Prostate gland (tissue), 2 donors: ENCODE data around the gene SLC4A3. TPM values are rescaled to one million over a fixed set of nuclear protein-coding genes. Genes with fewer than 3 reads are reported as not detected.
A peak's percentile ranks its signal among the peaks of the same experiment; 100 is the strongest.

ENCODE experiments used
- DNase-seq: peaks from one replicate; pipeline ENCODE4 v3.0.0-alpha.2; 2019; ENCODE audit warnings: low spot score
- H3K27ac ChIP-seq, 2 donors: fragments of 200-600 bp; sonication (generic); 2 replicates each; pipeline ENCODE4 v1.5.1; 2017 to 2019
- H3K27me3 ChIP-seq: fragments of 200-600 bp; sonication (generic); replicated peaks from 2 replicates; pipeline ENCODE4 v1.5.1; 2019; ENCODE audit not compliant: insufficient read depth
- H3K36me3 ChIP-seq, 2 donors: fragments of 200-600 bp; sonication (generic); 1 replicate in 1 of 2; 2 replicates in 1 of 2; pipeline versions ENCODE4 v1.5.1 to v1.8.1; 2017 to 2019
- H3K4me1 ChIP-seq: fragments of 200-600 bp; sonication (generic); replicated peaks from 2 replicates; pipeline ENCODE4 v1.5.1; 2019
- H3K4me3 ChIP-seq, 2 donors: fragments of 200-600 bp; sonication (generic); 2 replicates each; pipeline ENCODE4 v1.5.1; 2017 to 2019
- H3K9me3 ChIP-seq: fragments of 200-600 bp; sonication (generic); 2 replicates; pipeline ENCODE4 v1.5.1; 2017
- POLR2A ChIP-seq: fragments of 450-650 bp; IDR thresholded peaks from one replicate; pipeline ENCODE4 v1.6.1; 2016; ENCODE audit warnings: antibody characterized with exemption, mild to moderate bottlenecking
- POLR2AphosphoS5 ChIP-seq: sonication (generic); formaldehyde crosslinking; IDR thresholded peaks from one replicate; pipeline ENCODE4 v1.6.1; 2017; ENCODE audit warnings: antibody characterized with exemption
- WGBS: methylation state at CpG from one replicate; pipeline ENCODE4 v1.1.5; 2018; 5-methylcytosine and 5-hydroxymethylcytosine counted together
- intact Hi-C: fragments of 100-400 bp; cut with DNase I; formaldehyde crosslinking; loops from one replicate; pipeline ENCODE4 v1.14.2; 2022
- total RNA-seq, 2 donors: library from RNA; depleted of rRNA; stranded (reverse); fragments of >200 nt; gene quantifications; one replicate each; pipeline ENCODE4 v1.1.0, GENCODE V29; 2016
- TF ChIP-seq, protein P1 (sequence below), 4 experiments: fragments of 200-600 bp in 2 of 4; fragments of 450-650 bp in 2 of 4; sonication (generic) in 2 of 4; IDR thresholded peaks; 1 replicate in 3 of 4; 2 replicates in 1 of 4; pipeline ENCODE4 v1.5.1; 2016 to 2019; ENCODE audit warnings: antibody characterized with exemption in 4 of 4, mild to moderate bottlenecking in 2 of 4, moderate library complexity in 2 of 4

The SLC4A3 gene, protein sequence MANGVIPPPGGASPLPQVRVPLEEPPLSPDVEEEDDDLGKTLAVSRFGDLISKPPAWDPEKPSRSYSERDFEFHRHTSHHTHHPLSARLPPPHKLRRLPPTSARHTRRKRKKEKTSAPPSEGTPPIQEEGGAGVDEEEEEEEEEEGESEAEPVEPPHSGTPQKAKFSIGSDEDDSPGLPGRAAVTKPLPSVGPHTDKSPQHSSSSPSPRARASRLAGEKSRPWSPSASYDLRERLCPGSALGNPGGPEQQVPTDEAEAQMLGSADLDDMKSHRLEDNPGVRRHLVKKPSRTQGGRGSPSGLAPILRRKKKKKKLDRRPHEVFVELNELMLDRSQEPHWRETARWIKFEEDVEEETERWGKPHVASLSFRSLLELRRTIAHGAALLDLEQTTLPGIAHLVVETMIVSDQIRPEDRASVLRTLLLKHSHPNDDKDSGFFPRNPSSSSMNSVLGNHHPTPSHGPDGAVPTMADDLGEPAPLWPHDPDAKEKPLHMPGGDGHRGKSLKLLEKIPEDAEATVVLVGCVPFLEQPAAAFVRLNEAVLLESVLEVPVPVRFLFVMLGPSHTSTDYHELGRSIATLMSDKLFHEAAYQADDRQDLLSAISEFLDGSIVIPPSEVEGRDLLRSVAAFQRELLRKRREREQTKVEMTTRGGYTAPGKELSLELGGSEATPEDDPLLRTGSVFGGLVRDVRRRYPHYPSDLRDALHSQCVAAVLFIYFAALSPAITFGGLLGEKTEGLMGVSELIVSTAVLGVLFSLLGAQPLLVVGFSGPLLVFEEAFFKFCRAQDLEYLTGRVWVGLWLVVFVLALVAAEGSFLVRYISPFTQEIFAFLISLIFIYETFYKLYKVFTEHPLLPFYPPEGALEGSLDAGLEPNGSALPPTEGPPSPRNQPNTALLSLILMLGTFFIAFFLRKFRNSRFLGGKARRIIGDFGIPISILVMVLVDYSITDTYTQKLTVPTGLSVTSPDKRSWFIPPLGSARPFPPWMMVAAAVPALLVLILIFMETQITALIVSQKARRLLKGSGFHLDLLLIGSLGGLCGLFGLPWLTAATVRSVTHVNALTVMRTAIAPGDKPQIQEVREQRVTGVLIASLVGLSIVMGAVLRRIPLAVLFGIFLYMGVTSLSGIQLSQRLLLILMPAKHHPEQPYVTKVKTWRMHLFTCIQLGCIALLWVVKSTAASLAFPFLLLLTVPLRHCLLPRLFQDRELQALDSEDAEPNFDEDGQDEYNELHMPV
- 10 to 100 TPM in 1 of 2 donors, 1 to 10 TPM in 1; 7.6 to 44.6 TPM for total RNA-seq

DNA sequence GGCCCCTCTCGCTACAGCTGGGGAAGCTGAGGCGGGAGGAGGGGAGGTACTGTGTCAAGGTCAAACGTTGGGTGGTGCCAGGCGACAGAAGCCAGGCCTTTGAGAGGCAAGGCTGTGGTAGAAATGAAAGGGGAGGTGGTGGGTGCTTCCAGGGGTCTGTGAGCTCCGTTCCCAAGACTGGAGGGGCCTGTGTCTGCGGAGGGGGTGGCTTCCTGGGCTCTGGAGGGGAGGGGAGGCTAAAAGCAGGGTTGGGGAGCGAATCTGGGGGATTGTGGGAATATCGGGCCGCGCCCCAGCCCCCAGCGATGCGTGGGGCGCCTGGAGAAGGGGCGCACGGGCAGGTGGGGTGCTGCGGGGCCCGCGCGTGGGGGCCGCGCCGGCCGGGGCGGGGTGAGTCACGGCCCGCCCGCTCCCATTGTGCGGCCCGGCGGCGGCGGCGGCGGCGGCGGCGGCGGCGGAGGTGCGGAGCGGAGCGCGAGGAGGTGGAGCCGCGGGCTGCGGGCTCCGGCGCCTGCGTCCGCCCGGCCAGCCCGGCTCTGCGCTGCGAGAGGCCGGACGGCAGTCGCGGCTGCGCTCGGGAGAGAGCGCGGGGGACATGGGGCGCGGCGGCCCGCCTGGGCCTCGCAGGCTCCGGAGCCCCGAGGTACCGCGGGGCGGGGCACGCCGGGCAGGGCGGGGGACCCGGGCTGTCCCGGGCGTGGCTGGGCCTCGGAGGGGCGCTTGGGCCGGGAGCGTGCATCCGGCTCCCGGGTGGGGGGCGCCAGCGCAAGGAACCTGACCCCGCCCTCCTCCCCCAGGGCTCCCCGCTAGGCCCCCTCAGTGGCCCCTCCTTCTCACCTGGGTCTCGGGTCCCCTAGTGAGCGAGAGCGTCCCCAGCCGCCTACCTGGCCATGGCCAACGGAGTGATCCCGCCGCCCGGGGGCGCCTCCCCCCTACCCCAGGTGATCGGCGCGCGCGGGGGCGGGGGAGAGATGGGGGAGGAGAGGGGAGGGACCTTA, at the start of gene SLC4A3:
SLC4A3 (plus strand) TSS at position 528 of the 998 bp plus-strand sequence; CDS start at position 891, 363 bp downstream.
- H3K4me3 ChIP-seq = peak within 1 kb of the TSS; percentile 53 to 63
- H3K4me1 ChIP-seq = no peaks in the 10 kb centered on the region
- H3K27ac ChIP-seq = peak within 1 kb of the TSS in 1 of 2 donors; percentile 51
- H3K9me3 ChIP-seq = no peaks in the 10 kb centered on the region
- intact Hi-C loops = no loop called here
- 6% methylated on average over 47 of the region's 103 CpGs for WGBS
- no peaks in the 10 kb centered on the region for H3K27me3 ChIP-seq
- TF ChIP-seq POLR2A (no peak), POLR2AphosphoS5 (no peak)
- TF ChIP-seq, protein P1, sequence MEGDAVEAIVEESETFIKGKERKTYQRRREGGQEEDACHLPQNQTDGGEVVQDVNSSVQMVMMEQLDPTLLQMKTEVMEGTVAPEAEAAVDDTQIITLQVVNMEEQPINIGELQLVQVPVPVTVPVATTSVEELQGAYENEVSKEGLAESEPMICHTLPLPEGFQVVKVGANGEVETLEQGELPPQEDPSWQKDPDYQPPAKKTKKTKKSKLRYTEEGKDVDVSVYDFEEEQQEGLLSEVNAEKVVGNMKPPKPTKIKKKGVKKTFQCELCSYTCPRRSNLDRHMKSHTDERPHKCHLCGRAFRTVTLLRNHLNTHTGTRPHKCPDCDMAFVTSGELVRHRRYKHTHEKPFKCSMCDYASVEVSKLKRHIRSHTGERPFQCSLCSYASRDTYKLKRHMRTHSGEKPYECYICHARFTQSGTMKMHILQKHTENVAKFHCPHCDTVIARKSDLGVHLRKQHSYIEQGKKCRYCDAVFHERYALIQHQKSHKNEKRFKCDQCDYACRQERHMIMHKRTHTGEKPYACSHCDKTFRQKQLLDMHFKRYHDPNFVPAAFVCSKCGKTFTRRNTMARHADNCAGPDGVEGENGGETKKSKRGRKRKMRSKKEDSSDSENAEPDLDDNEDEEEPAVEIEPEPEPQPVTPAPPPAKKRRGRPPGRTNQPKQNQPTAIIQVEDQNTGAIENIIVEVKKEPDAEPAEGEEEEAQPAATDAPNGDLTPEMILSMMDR (IDR thresholded peaks at IDR 0.05) = no peak
- DNase-seq = no peak
- H3K36me3 ChIP-seq = no peaks in the 10 kb centered on the region

DNA sequence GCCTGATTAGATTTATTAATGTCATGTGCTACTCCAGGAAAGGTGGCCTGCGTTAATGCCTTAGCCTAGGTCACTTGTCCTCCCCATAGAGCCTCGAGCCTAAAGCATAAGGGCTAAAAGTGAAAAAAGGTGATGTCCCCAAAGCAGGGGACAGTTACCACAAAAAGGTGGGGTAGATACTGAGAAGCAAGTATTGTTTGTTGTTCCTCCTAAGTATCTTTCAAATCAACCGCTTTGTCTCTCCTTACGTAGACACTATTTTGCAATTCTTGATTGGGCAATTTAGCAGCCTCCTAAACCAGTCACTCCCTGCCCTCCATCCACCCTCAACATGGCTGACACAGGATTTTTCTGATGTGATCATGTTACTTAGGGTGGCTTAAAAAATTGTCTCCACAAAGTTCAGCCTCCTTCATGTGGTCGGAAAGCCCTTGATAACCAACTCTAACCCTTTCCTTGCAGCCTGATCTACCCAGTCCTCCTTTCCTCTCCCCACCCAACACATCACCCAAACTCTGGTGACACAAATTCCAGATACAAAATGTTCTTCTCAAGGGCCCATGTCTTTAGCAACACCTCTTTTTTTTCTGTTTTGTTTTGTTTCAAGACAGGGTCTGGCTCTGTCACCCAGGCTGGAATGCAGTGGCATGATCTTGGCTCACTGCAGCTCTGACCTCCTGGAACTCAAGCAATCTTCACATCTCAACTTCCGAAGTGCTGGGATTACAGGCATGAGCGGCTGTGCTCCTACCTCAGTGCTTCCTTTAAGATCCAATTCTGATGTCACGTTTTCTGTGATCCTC, 48.4 kb upstream of the SLC4A3 start:
- intact Hi-C loops = no loop called here
- H3K4me3 ChIP-seq = no peak overlapping the region
- no peaks in the 10 kb centered on the region for H3K27me3 ChIP-seq
- no peaks in the 10 kb centered on the region for H3K9me3 ChIP-seq
- H3K36me3 ChIP-seq = no peaks in the 10 kb centered on the region
- no peak overlapping the region for H3K27ac ChIP-seq
- no peak for DNase-seq
- TF ChIP-seq POLR2AphosphoS5 (no peak), POLR2A (no peak)
- TF ChIP-seq, protein P1 (IDR thresholded peaks at IDR 0.05) = no peak
- no peaks in the 10 kb centered on the region for H3K4me1 ChIP-seq
- 86% methylated on average over 8 of the region's 8 CpGs for WGBS

DNA sequence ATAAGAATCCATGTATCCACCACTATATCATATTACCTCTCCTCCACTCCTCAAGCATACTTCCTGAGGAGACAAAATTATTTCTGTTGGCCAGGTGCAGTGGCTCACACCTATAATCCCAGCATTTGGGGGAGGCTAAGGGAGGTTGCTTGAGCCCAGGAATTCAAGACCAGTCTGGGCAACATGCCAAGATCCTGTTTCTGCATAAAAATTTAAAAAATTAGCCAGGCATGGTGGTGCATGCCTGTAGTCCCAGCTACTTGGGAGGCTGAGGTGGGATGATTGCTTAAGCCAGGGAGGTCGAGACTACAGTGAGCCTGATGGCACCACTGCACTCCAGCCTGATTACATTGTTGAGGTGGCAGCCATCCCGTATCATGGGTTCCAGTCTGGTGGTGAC, 46.1 kb upstream of the SLC4A3 start:
- intact Hi-C loops = no loop called here
- H3K27me3 ChIP-seq = no peaks in the 10 kb centered on the region
- no peaks in the 10 kb centered on the region for H3K9me3 ChIP-seq
- no peaks in the 10 kb centered on the region for H3K36me3 ChIP-seq
- TF ChIP-seq, protein P1 (IDR thresholded peaks at IDR 0.05) = no peak
- TF ChIP-seq POLR2AphosphoS5 (no peak), POLR2A (no peak)
- H3K4me3 ChIP-seq = no peak overlapping the region
- no peak overlapping the region for H3K27ac ChIP-seq
- DNase-seq = no peak
- WGBS = 78% methylated on average over 2 of the region's 2 CpGs
- no peaks in the 10 kb centered on the region for H3K4me1 ChIP-seq
